NCI-H2107 treated with DMSO at 0.1 percent for 48 hours (cell line): ENCODE results near the gene PPP1R12A.
"Not testable (repeated sequence)": the region's sequence is repeated elsewhere in the genome, so short reads cannot be mapped to it uniquely, and the experiment has no call there.

ENCODE experiments used
- DNase-seq: peaks from one replicate; lab custom pipeline; 2025; ENCODE audit not compliant: unreplicated experiment; lab: John Stamatoyannopoulos, UW

The PPP1R12A gene

DNA sequence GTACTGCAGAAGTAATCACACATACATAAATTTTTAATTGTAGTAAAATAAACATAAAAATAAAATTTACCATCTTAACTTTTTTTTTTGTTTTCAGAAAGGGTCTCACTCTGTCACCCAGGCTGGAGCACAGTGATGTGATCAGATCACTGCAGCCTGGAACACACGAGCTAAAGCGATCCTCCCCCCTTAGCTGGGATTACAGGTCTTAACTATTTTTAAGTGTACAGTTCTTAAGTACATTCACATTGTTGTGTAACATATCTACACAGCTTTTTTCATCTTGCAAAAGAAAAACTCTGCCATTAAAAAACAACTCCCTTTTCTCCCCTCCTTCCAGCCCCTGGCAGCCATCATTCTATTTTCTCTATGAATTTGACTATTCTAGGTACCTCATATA, 92.3 kb downstream of the PPP1R12A start:
- no peak for DNase-seq

DNA sequence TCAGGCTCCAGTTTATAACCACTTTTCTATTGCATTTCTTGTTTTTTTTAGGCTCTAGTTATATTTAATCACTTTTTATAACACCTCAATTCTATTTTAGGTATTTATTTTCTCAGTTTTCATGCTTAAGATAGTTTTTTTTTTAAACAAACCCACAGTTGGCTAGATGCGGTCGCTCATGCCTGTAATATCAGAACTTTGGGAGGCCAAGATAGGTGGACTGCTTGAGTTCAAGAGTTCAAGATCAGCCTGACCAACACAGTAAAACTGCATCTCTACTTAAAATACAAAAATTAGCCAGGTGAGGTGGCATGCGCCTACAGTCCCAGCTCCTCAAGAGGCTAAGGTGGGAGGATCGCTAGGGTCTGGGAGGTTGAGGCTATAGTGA, 93.0 kb downstream of the PPP1R12A start:
- DNase-seq: no peak

GRCh38 chr12:79841248-79841877, 93.5 kb downstream of the PPP1R12A start:
- DNase-seq: no peak

- DNase-seq: no peak
These were observed 96.5 kb downstream of the PPP1R12A start for GRCh38 chr12:79838359-79838758.

- DNase-seq: no peak
These were observed 97.3 kb downstream of the PPP1R12A start for GRCh38 chr12:79837575-79837974.

DNA sequence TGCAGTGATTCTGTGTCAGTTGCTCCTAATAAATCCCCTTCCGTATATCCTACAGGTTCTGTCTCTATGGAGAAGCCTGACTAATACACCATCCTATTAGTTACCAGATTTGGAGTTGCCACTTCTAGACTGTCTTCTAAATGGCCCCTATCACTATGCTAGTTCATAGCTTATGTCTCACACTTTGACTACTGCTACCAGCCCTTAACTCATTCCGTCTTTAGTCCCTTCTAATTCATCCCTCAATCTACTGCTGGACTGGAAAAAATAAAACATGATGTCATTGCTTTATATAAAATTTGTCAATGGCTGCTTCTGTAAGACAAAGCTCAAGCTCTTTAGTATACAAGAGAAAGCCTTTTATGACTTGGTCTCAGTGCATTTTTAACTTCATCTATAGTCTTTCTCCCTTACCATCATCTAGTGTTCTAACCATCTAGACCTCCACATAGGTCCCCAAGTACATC, 99.5 kb downstream of the PPP1R12A start:
- no peak for DNase-seq

- DNase-seq: peak; percentile 17
These were observed 100.1 kb downstream of the PPP1R12A start for GRCh38 chr12:79834712-79835376.

- DNase-seq: no peak
These were observed 104.5 kb downstream of the PPP1R12A start for GRCh38 chr12:79830440-79830839.

DNA sequence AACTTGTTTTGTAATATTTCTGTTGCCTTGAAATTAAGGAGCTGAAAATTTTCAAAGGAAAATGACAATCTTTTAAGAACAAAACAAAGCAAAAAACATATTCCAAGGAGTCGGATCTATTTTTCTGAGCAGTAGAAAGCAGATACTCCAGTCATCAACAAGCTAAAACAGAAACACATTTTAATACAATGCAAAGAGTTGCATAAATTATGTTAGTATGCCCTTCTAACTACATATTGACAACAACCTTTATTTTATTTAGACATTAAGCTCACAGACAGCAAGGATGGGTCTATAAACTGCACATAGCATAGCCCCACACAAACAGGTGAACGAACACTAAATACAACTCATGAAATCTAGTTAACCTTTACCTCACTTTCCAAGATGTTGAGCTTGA, 106.0 kb downstream of the PPP1R12A start:
- no peak for DNase-seq

GRCh38 chr12:79827484-79827883, 107.4 kb downstream of the PPP1R12A start:
- DNase-seq: no peak

DNA sequence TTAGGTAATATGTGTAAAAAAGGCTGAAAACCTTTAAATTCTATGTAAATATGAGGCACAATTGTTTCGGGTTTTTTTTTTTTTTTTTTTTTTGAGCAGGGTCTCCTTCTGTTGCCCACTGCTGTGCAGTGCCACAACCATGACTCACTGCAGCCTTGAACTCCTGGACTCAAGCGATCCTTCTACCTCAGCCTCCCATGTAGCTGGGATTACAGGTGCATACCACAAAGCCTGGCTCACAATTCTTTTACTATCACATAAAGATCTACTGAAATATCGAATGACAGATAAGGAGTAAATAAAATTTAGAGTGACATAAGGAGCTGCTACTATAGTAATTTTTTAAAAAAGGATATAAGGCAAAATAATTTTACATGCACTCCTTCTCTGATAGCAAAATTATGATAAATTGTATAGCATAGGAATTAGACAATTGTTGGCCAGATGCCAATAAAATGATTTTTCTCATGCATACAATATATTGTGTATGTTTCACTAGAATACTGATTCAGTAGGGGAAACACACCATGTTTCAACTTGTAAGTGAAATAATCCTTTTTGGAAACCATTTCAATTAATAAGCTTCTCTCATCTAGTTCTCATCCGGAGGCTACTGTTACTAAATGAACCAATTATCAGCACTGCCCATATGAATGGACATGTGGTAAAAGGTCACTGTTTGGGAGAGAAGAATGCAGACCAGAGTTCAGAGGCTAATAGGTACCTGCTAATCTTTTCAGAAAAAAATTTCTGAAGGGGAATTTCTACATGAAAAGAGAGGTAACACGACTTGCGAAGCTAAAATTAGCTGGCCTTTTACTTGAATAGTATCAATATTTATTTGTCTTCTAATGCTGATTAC, 108.4 kb downstream of the PPP1R12A start:
- no peak for DNase-seq

DNA sequence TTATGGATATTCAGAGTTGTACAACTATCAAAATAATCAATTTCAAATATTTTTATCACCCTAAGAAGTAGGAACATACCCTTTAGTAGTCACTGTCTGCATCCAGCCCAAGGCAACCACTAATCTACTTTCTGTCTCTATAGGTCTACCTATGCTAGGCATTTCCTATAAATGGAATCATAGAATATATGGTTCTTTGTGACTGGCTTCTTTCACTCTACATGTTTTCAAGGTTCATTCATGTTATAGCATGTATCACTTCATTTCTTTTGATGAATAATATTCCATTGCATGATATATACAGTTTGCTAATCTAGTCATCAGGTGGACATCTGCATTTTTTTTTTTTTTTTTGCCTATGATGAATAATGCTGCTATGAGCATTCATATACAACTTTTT, 112.4 kb downstream of the PPP1R12A start:
- DNase-seq: no peak

DNA sequence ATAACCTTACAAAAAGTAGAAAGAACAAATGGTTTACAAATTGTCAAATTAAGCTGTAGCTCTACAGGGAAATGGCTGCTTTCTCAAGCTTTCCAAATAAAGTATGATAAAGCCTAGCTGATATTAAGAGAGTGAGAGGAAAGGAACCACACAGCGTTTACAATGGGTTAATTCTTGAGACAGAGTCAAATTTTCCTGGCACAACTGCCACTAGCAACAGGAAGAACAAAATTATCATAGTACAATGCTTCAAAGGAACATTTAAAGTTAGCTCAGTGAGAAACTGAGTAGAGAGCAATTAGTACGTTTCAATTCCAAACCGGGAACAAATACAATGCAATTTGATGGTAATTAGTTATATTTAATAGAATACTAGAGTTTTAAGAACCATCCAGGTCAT, 116.0 kb downstream of the PPP1R12A start:
- no peak for DNase-seq

- DNase-seq: not testable (repeated sequence)
These were observed 150.4 kb downstream of the PPP1R12A start for GRCh38 chr12:79784366-79785065.

- DNase-seq: no peak
These were observed 152.6 kb downstream of the PPP1R12A start for GRCh38 chr12:79782172-79782900.

GRCh38 chr12:79778802-79779448, 156.0 kb downstream of the PPP1R12A start:
- no peak for DNase-seq

DNA sequence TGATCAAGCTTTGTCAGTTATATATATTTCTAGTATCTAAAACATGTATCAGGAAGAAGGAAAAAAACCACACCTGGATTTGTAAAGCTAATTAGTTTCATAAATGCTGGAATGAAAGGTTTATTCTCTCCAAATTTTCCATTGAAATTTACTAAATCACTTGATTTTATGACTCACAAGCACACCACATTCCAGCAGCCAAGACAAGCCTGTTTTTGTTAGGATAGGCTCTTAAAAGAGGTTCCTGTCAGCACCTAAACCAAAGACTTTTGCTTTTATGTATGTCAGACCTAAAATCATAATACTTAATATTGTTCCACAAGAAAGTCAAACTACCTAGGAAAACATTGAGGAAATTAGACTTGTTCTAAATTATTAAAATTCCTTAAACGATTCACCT, 158.8 kb downstream of the PPP1R12A start:
- no peak for DNase-seq

- no peak for DNase-seq
These were observed 159.4 kb downstream of the PPP1R12A start for GRCh38 chr12:79775355-79776027.

DNA sequence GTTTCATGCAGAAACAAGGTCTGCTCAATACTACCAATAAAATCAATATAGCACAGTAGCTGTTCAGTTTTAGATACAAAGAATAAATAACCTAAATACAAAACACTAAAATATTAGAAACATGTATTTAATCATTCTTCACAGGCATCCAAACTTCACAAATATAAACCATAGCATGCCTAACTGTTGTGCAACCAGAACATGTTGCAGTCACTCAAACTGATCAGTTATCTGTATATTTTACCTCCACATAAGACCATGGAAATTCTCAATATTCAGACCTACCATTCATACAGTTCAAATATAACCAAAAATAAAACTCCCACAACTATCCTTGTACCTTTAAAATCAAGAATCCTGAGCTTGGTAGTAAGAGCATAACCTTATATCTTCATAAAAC, 161.0 kb downstream of the PPP1R12A start:
- DNase-seq: no peak
